Astrocyte of the cerebellum (primary cell): ENCODE data around the gene KLF7.

ENCODE experiments used
- DNase-seq: peaks from one replicate; pipeline ENCODE4 v3.0.0-alpha.2; 2011; ENCODE audit warnings: low read depth
- H3K4me3 ChIP-seq: 2 replicates; pipeline ENCODE4 v1.5.1; 2011; ENCODE audit warnings: mild to moderate bottlenecking, low read depth, low read length, moderate library complexity
- CTCF ChIP-seq: IDR thresholded peaks from 2 replicates; pipeline ENCODE4 v1.5.1; 2012; ENCODE audit warnings: low read length, low read depth, moderate library complexity, mild to moderate bottlenecking; ENCODE audit errors: missing control alignments
- in situ Hi-C: cut with HindIII; loops from 2 replicates; pipeline ENCODE4 v1.10.0; 2017; ENCODE audit warnings: low sequenced_read_pairs

Gene KLF7

GRCh38 chr2:207173641-207174040 is 7.9 kb upstream of the KLF7 start:
- TF ChIP-seq CTCF: no peak

GRCh38 chr2:207167099-207167923 is 1.6 kb upstream of the KLF7 start:
- peak overlapping the region; percentile 83 for H3K4me3 ChIP-seq
- TF ChIP-seq CTCF: no peak
- no peak for DNase-seq
- in situ Hi-C loops: loop anchor here (5.0 kb wide), 1 partner anchor 60 kb away; no protein-coding TSS in a partner anchor

More at GRCh38 chr2:207173641-207174040, 7.9 kb upstream of the KLF7 start:
- in situ Hi-C loops: no loop called here
- no peak overlapping the region for H3K4me3 ChIP-seq
- no peak for DNase-seq

- peak overlapping the region; percentile 83 for H3K4me3 ChIP-seq
- peak; percentile 25 for TF ChIP-seq CTCF
- peak; percentile 62 for DNase-seq
- in situ Hi-C loops: loop anchor here (5.0 kb wide), 1 partner anchor 61 kb away; no protein-coding TSS in a partner anchor
These were observed 776 bp upstream of the KLF7 start for GRCh38 chr2:207166349-207167098.

- DNase-seq: peak; percentile 99
- peak overlapping the region; percentile 83 for H3K4me3 ChIP-seq
- TF ChIP-seq CTCF: no peak
- in situ Hi-C loops: loop anchor here (5.0 kb wide), 1 partner anchor 61 kb away; no protein-coding TSS in a partner anchor
These were observed 246 bp upstream of the KLF7 start for GRCh38 chr2:207166039-207166348.

GRCh38 chr2:207164006-207164831 is 1.5 kb downstream of the KLF7 start:
- in situ Hi-C loops: no loop called here
- H3K4me3 ChIP-seq: peak overlapping the region; percentile 83
- no peak for DNase-seq
- TF ChIP-seq CTCF: no peak

- peak overlapping the region; percentile 83 for H3K4me3 ChIP-seq
- no peak for TF ChIP-seq CTCF
- in situ Hi-C loops: no loop called here
- DNase-seq: no peak
These were observed 2.1 kb downstream of the KLF7 start for GRCh38 chr2:207163756-207164005.
